GM21737 (cell line): ENCODE measurements around the gene SLC27A1.
"Not testable (repeated sequence)": the region's sequence is repeated elsewhere in the genome, so short reads cannot be mapped to it uniquely, and the experiment has no call there.

ENCODE experiments used
- ATAC-seq: cut with Tn5 transposase; IDR thresholded peaks from one replicate; pipeline ENCODE4 v1.9.1; 2021; ENCODE audit warnings: mild to moderate bottlenecking, moderate library complexity; ENCODE audit not compliant: unreplicated experiment

Gene SLC27A1

GRCh38 chr19:17536955-17537354 lies 66.6 kb downstream of the SLC27A1 start:
- ATAC-seq = no peak

- peak; percentile 14 for ATAC-seq
Measured at GRCh38 chr19:17538684-17539237, 68.4 kb downstream of the SLC27A1 start.

- peak; percentile 69 for ATAC-seq
Measured at GRCh38 chr19:17539238-17540117, 69.2 kb downstream of the SLC27A1 start.

GRCh38 chr19:17540174-17540573 lies 69.8 kb downstream of the SLC27A1 start:
- no peak for ATAC-seq

GRCh38 chr19:17541184-17541759 lies 70.9 kb downstream of the SLC27A1 start:
- ATAC-seq = no peak

GRCh38 chr19:17542042-17542441 lies 71.7 kb downstream of the SLC27A1 start:
- no peak for ATAC-seq

GRCh38 chr19:17542793-17543582 lies 72.7 kb downstream of the SLC27A1 start:
- ATAC-seq = no peak

- no peak for ATAC-seq
Measured at GRCh38 chr19:17543986-17544385, 73.7 kb downstream of the SLC27A1 start.

- no peak for ATAC-seq
Measured at GRCh38 chr19:17544418-17544817, 74.1 kb downstream of the SLC27A1 start.

- no peak for ATAC-seq
Measured at GRCh38 chr19:17548145-17548544, 77.8 kb downstream of the SLC27A1 start.

GRCh38 chr19:17549085-17549740 lies 78.9 kb downstream of the SLC27A1 start:
- no peak for ATAC-seq

GRCh38 chr19:17550076-17550667 lies 79.8 kb downstream of the SLC27A1 start:
- no peak for ATAC-seq

- ATAC-seq = not testable (repeated sequence)
Measured at GRCh38 chr19:17552735-17553134, 82.4 kb downstream of the SLC27A1 start.

- no peak for ATAC-seq
Measured at GRCh38 chr19:17553256-17553655, 82.9 kb downstream of the SLC27A1 start.

GRCh38 chr19:17554968-17555479 lies 84.7 kb downstream of the SLC27A1 start:
- ATAC-seq = no peak

GRCh38 chr19:17555480-17555928 lies 85.2 kb downstream of the SLC27A1 start, which contains the start of gene COLGALT1:
Gene COLGALT1, plus strand, starts transcription at chr19:17555649. Its CDS starts 65 bp downstream, at chr19:17555714.
- ATAC-seq = peak; percentile 91
